ENCODE measurements around the gene LMO2.

LMO2 gene

GRCh38 chr11:33880979-33881378 is 10.9 kb downstream of the LMO2 start:
- Histone ChIP-seq H3K4me3 (ENCODE audit: severe bottlenecking) (no peak overlapping the region), H3K4me1 (ENCODE audit: insufficient read depth, poor library complexity, severe bottlenecking) (no peaks in the 10 kb centered on the region)
- TF ChIP-seq CTCF (IDR thresholded peaks at IDR 0.05; ENCODE audit: poor library complexity, severe bottlenecking): no peak

GRCh38 chr11:33879375-33879774 is 12.5 kb downstream of the LMO2 start:
- Histone ChIP-seq H3K27ac (ENCODE audit: poor library complexity, severe bottlenecking) (no peak overlapping the region), H3K36me3 (ENCODE audit: low read depth) (no peaks in the 10 kb centered on the region), H3K27me3 (ENCODE audit: insufficient read depth, poor library complexity, severe bottlenecking) (peaks cover 4% of the 10 kb centered on the region), H3K4me1 (ENCODE audit: insufficient read depth, poor library complexity, severe bottlenecking) (no peaks in the 10 kb centered on the region), H3K4me3 (ENCODE audit: severe bottlenecking) (no peak overlapping the region), H3K9me3 (ENCODE audit: severe bottlenecking) (no peaks in the 10 kb centered on the region)
- DNase-seq (ENCODE audit: low spot score) (no peak), ATAC-seq (ENCODE audit: low read depth) (no peak)
- no peak for TF ChIP-seq CTCF (IDR thresholded peaks at IDR 0.05; ENCODE audit: poor library complexity, severe bottlenecking)

More at GRCh38 chr11:33880979-33881378, 10.9 kb downstream of the LMO2 start:
- Histone ChIP-seq H3K27ac (ENCODE audit: poor library complexity, severe bottlenecking) (no peak overlapping the region), H3K27me3 (ENCODE audit: insufficient read depth, poor library complexity, severe bottlenecking) (peaks cover 4% of the 10 kb centered on the region), H3K36me3 (ENCODE audit: low read depth) (no peaks in the 10 kb centered on the region), H3K9me3 (ENCODE audit: severe bottlenecking) (no peaks in the 10 kb centered on the region)
- no peak for DNase-seq (ENCODE audit: low spot score)
- ATAC-seq (ENCODE audit: low read depth): no peak

- no peak for ATAC-seq (ENCODE audit: low read depth)
- Histone ChIP-seq H3K9me3 (ENCODE audit: severe bottlenecking) (no peaks in the 10 kb centered on the region), H3K4me3 (ENCODE audit: severe bottlenecking) (no peak overlapping the region), H3K27ac (ENCODE audit: poor library complexity, severe bottlenecking) (no peak overlapping the region), H3K36me3 (ENCODE audit: low read depth) (no peaks in the 10 kb centered on the region), H3K27me3 (ENCODE audit: insufficient read depth, poor library complexity, severe bottlenecking) (peaks cover 4% of the 10 kb centered on the region), H3K4me1 (ENCODE audit: insufficient read depth, poor library complexity, severe bottlenecking) (no peaks in the 10 kb centered on the region)
- DNase-seq (ENCODE audit: low spot score): no peak
- no peak for TF ChIP-seq CTCF (IDR thresholded peaks at IDR 0.05; ENCODE audit: poor library complexity, severe bottlenecking)
These were observed 14.8 kb downstream of the LMO2 start for GRCh38 chr11:33877038-33877437.

GRCh38 chr11:33875621-33876294 is 16.1 kb downstream of the LMO2 start:
- H3K4me3 ChIP-seq (ENCODE audit: severe bottlenecking): no peak overlapping the region
- TF ChIP-seq CTCF (IDR thresholded peaks at IDR 0.05; ENCODE audit: poor library complexity, severe bottlenecking): no peak
- no peaks in the 10 kb centered on the region for H3K4me1 ChIP-seq (ENCODE audit: insufficient read depth, poor library complexity, severe bottlenecking)
- no peaks in the 10 kb centered on the region for H3K36me3 ChIP-seq (ENCODE audit: low read depth)
- peaks cover 2% of the 10 kb centered on the region for H3K27me3 ChIP-seq (ENCODE audit: insufficient read depth, poor library complexity, severe bottlenecking)
- H3K9me3 ChIP-seq (ENCODE audit: severe bottlenecking): no peaks in the 10 kb centered on the region
- no peak overlapping the region for H3K27ac ChIP-seq (ENCODE audit: poor library complexity, severe bottlenecking)
- ATAC-seq (ENCODE audit: low read depth): no peak
- DNase-seq (ENCODE audit: low spot score): no peak

GRCh38 chr11:33874910-33875490 is 16.9 kb downstream of the LMO2 start:
- H3K9me3 ChIP-seq (ENCODE audit: severe bottlenecking): no peaks in the 10 kb centered on the region
- no peak overlapping the region for H3K27ac ChIP-seq (ENCODE audit: poor library complexity, severe bottlenecking)
- H3K4me1 ChIP-seq (ENCODE audit: insufficient read depth, poor library complexity, severe bottlenecking): no peaks in the 10 kb centered on the region
- ATAC-seq (ENCODE audit: low read depth): no peak
- peaks cover 9% of the 10 kb centered on the region for H3K27me3 ChIP-seq (ENCODE audit: insufficient read depth, poor library complexity, severe bottlenecking)
- TF ChIP-seq CTCF (IDR thresholded peaks at IDR 0.05; ENCODE audit: poor library complexity, severe bottlenecking): no peak
- no peak for DNase-seq (ENCODE audit: low spot score)
- H3K36me3 ChIP-seq (ENCODE audit: low read depth): no peaks in the 10 kb centered on the region
- no peak overlapping the region for H3K4me3 ChIP-seq (ENCODE audit: severe bottlenecking)
